ENCODE data around the gene HIPK4. TPM values are rescaled to one million over a fixed set of nuclear protein-coding genes. Genes with fewer than 3 reads are reported as not detected.

The HIPK4 gene
- total and polyA plus RNA-seq, 9 of the 15 experiments (the other 6 are each of a cell fraction or from before 2014, with no cell fraction given) = 0.06 to 0.09 TPM; not detected in 7

DNA sequence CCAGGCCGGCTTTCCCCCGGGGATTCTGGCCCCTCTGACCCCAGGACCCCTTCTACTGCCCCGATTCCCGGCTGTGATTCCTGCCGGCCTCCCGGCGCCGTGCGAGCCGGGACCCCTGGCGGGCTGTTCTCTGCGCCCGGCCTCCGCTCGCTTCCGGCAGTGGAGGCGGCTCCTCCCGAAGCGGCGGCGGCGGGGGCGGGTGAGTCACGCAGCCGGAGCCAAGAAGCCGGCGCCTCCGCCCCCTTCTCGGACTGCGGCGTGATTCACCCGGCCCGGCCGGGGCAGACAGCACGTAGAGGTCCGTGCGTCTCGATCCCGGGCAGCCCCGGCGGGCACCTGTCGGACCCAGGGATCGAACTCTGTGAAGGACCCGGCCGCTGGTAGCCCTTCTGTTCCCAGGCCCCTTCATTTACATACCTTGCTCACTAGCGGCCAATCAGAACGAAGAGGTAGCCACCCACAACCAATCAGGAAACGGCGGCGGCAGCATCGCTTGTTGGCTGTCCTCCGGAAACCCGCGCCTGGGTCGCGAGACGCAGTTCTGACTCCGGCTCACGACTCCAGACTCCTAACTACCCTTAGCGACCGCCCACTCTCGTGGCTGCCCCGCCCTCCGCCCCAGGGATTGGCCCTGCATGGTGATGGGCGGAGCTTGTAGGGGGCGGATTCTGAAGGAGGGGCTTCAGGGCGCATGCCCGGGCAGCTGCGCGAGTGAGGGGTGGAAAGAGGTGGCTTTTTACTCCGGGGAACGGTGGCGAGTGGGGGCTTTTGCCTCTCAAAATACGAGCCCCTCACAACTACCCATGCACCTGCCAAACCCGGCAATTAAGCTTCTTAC, 35.7 kb upstream of the HIPK4 start, which contains the start of gene SERTAD1 (continued):
- TF ChIP-seq MYBL2 (IDR thresholded peaks at IDR 0.05; ENCODE audit: low read depth) (no peak), MYBL2 (CRISPR knock-in tag; IDR thresholded peaks at IDR 0.05; ENCODE audit: borderline replicate concordance) (no peak), KLF1 (tag; IDR thresholded peaks at IDR 0.05) (no peak), SP1 (CRISPR knock-in tag; IDR thresholded peaks at IDR 0.05) (peak; percentile 97), HNRNPH1 (optimal IDR thresholded peaks at IDR 0.05; ENCODE audit: low read depth, low read length) (no peak), RNF219 (CRISPR knock-in tag; IDR thresholded peaks at IDR 0.05) (no peak), POLR3G (IDR thresholded peaks at IDR 0.05; ENCODE audit: extremely low read depth, insufficient read length, insufficient replicate concordance) (no peak), RHOXF2B (CRISPR knock-in tag; conservative IDR thresholded peaks at IDR 0.05) (no peak), JUN (IDR thresholded peaks at IDR 0.05; ENCODE audit: borderline replicate concordance, low read depth, low read length) (no peak), JUN (CRISPR knock-in tag; IDR thresholded peaks at IDR 0.05; ENCODE audit: borderline replicate concordance) (no peak), BRD4 (IDR thresholded peaks at IDR 0.05) (no peak), GTF2B (IDR thresholded peaks at IDR 0.05; ENCODE audit: extremely low read depth, insufficient read length) (no peak), CHD2 (IDR thresholded peaks at IDR 0.05; ENCODE audit: low read depth, low read length) (peak; percentile 76; the same call in 1 of the 2 replicates), HOXB6 (CRISPR knock-in tag; IDR thresholded peaks at IDR 0.05; ENCODE audit: borderline replicate concordance) (no peak), ID3 (CRISPR knock-in tag; IDR thresholded peaks at IDR 0.05) (no peak), ID3 (tag; IDR thresholded peaks at IDR 0.05) (no peak), ZNF24 (IDR thresholded peaks at IDR 0.05) (no peak; the same call in 1 of the 2 replicates), MITF (IDR thresholded peaks at IDR 0.05) (no peak), RBM14 (IDR thresholded peaks at IDR 0.05; ENCODE audit: borderline replicate concordance, insufficient read depth, low read depth, low read length) (no peak), PTBP1 (IDR thresholded peaks at IDR 0.05; ENCODE audit: low read depth, low read length) (no peak), E2F5 (CRISPR knock-in tag; IDR thresholded peaks at IDR 0.05) (no peak), NFIC (IDR thresholded peaks at IDR 0.05) (no peak)
- TF ChIP-seq, protein P1, sequence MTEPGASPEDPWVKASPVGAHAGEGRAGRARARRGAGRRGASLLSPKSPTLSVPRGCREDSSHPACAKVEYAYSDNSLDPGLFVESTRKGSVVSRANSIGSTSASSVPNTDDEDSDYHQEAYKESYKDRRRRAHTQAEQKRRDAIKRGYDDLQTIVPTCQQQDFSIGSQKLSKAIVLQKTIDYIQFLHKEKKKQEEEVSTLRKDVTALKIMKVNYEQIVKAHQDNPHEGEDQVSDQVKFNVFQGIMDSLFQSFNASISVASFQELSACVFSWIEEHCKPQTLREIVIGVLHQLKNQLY (CRISPR knock-in tag; conservative IDR thresholded peaks at IDR 0.05) = no peak

Measured in K562 (cell line).